ENCODE measurements around the gene LENEP. TPM values are rescaled to one million over a fixed set of nuclear protein-coding genes. Genes with fewer than 3 reads are reported as not detected.

The LENEP gene
- total RNA-seq, 1 donor from 2014 or later = 1.1 TPM

GRCh38 chr1:155032886-155033285, 39.5 kb downstream of the LENEP start:
- peaks cover 4% of the 10 kb centered on the region for H3K27me3 Mint-ChIP-seq
- no peak for DNase-seq (ENCODE audit: extremely low spot score, unreplicated experiment)
- no peak for TF ChIP-seq CTCF (conservative IDR thresholded peaks at IDR 0.05)
- no peaks in the 10 kb centered on the region for H3K4me1 Mint-ChIP-seq (ENCODE audit: unreplicated experiment)
- H3K4me3 Mint-ChIP-seq = no peak overlapping the region
- H3K27ac Mint-ChIP-seq = peak overlapping the region; percentile 36
- no peaks in the 10 kb centered on the region for H3K36me3 Mint-ChIP-seq
- H3K9me3 Mint-ChIP-seq = no peaks in the 10 kb centered on the region

GRCh38 chr1:155033524-155033923, 40.1 kb downstream of the LENEP start, which contains the start of the genes DCST1 and DCST2:
Gene DCST1 (plus strand): TSS chr1:155033824. CDS start chr1:155034037, 213 bp downstream.
Gene DCST2 (minus strand): TSS chr1:155033781. CDS start chr1:155033701, 80 bp downstream.
- Mint-ChIP-seq H3K27ac (peak within 1 kb of the TSS; percentile 36), H3K4me3 (no peak within 1 kb of the TSS), H3K27me3 (peaks cover 4% of the 10 kb centered on the region), H3K36me3 (no peaks in the 10 kb centered on the region), H3K4me1 (ENCODE audit: unreplicated experiment) (no peaks in the 10 kb centered on the region), H3K9me3 (no peaks in the 10 kb centered on the region)
- no peak for TF ChIP-seq CTCF (conservative IDR thresholded peaks at IDR 0.05)
- no peak for DNase-seq (ENCODE audit: extremely low spot score, unreplicated experiment)

GRCh38 chr1:155034318-155035208, 41.2 kb downstream of the LENEP start:
- no peaks in the 10 kb centered on the region for H3K9me3 Mint-ChIP-seq
- TF ChIP-seq CTCF (conservative IDR thresholded peaks at IDR 0.05) = no peak
- no peaks in the 10 kb centered on the region for H3K27me3 Mint-ChIP-seq
- H3K27ac Mint-ChIP-seq = no peak overlapping the region
- H3K4me3 Mint-ChIP-seq = no peak overlapping the region
- DNase-seq (ENCODE audit: extremely low spot score, unreplicated experiment) = no peak
- H3K36me3 Mint-ChIP-seq = no peaks in the 10 kb centered on the region
- no peaks in the 10 kb centered on the region for H3K4me1 Mint-ChIP-seq (ENCODE audit: unreplicated experiment)

GRCh38 chr1:155035936-155036335, 42.5 kb downstream of the LENEP start:
- no peaks in the 10 kb centered on the region for H3K9me3 Mint-ChIP-seq
- H3K36me3 Mint-ChIP-seq = no peaks in the 10 kb centered on the region
- no peak overlapping the region for H3K4me3 Mint-ChIP-seq
- TF ChIP-seq CTCF (conservative IDR thresholded peaks at IDR 0.05) = no peak
- H3K27me3 Mint-ChIP-seq = peaks cover 2% of the 10 kb centered on the region
- no peak for DNase-seq (ENCODE audit: extremely low spot score, unreplicated experiment)
- H3K4me1 Mint-ChIP-seq (ENCODE audit: unreplicated experiment) = no peaks in the 10 kb centered on the region
- no peak overlapping the region for H3K27ac Mint-ChIP-seq

GRCh38 chr1:155037043-155037442, 43.7 kb downstream of the LENEP start:
- H3K4me3 Mint-ChIP-seq = no peak overlapping the region
- H3K9me3 Mint-ChIP-seq = no peaks in the 10 kb centered on the region
- no peaks in the 10 kb centered on the region for H3K36me3 Mint-ChIP-seq
- no peaks in the 10 kb centered on the region for H3K4me1 Mint-ChIP-seq (ENCODE audit: unreplicated experiment)
- TF ChIP-seq CTCF (conservative IDR thresholded peaks at IDR 0.05) = no peak
- H3K27ac Mint-ChIP-seq = no peak overlapping the region
- peaks cover 3% of the 10 kb centered on the region for H3K27me3 Mint-ChIP-seq
- DNase-seq (ENCODE audit: extremely low spot score, unreplicated experiment) = no peak

All from type B pancreatic cell (in vitro differentiated cells).